GM12878 (cell line): ENCODE measurements around the gene QRFP. TPM values are rescaled to one million over a fixed set of nuclear protein-coding genes. Genes with fewer than 3 reads are reported as not detected.

Experiments
- ATAC-seq: fragments of 200-7000 bp; cut with Tn5 transposase; 3 replicates; pipeline ENCODE4 v1.9.1; 2020; ENCODE audit warnings: mild to moderate bottlenecking, moderate library complexity
- BruUV-seq: library from RNA; stranded (reverse); fragments of 400-500 nt; replicated peaks from 2 replicates; lab custom pipeline; 2021; lab: Mats Ljungman, UMichigan
- CTCF ChIA-PET: fragments of 300-600 bp; sonication (Branson Sonifier 250); formaldehyde crosslinking; extraction: SDS; loops from one replicate; lab custom pipeline; 2021; ENCODE audit warnings: inconsistent platforms; lab: Yijun Ruan, JAX
- POLR2A ChIA-PET: fragments of 350-600 bp; formaldehyde crosslinking; extraction: SDS; loops from one replicate; lab custom pipeline; 2021; ENCODE audit warnings: inconsistent platforms; lab: Charles Lee
- RAD21 ChIA-PET: fragments of 300-600 bp; sonication (Branson Sonifier 250); formaldehyde crosslinking; loops from one replicate; lab custom pipeline; 2023; ENCODE audit warnings: antibody characterized with exemption; ENCODE audit not compliant: unreplicated experiment; lab: Charles Lee
- SMC1A ChIA-PET: fragments of 300-600 bp; sonication (Branson Sonifier 250); formaldehyde crosslinking; loops from one replicate; lab custom pipeline; 2023; ENCODE audit not compliant: unreplicated experiment, uncharacterized antibody; lab: Charles Lee
- DNase-seq: peaks from one replicate; pipeline ENCODE4 v3.0.0-alpha.2; 2011; ENCODE audit warnings: low read depth, low spot score
- FAIRE-seq: peaks from 3 replicates; lab custom pipeline; 2011; peaks lifted over from hg19 to GRCh38; lab: Jason Lieb, UNC
- H2AFZ ChIP-seq: 2 replicates; pipeline ENCODE4 v1.6.0; 2011; ENCODE audit warnings: low read depth, low read length, control low read depth; ENCODE audit not compliant: control insufficient read depth
- H3K27ac ChIP-seq: 2 replicates; pipeline ENCODE4 v1.5.1; 2011; ENCODE audit warnings: control low read depth; ENCODE audit not compliant: control insufficient read depth, insufficient read depth
- H3K27me3 ChIP-seq, 2 experiments: replicated peaks in 1 of 2; 2 replicates each; pipeline versions ENCODE4 v1.6.0 to v1.6.1; 2011; ENCODE audit warnings: low read length in 1 of 2; ENCODE audit not compliant: control insufficient read depth in 2 of 2, insufficient read depth in 2 of 2
- H3K36me3 ChIP-seq, 2 experiments: 2 replicates each; pipeline ENCODE4 v1.5.1; 2011; ENCODE audit warnings: low read length in 1 of 2; ENCODE audit not compliant: control insufficient read depth in 2 of 2, insufficient read depth in 2 of 2
- H3K4me1 ChIP-seq: 2 replicates; pipeline ENCODE4 v1.6.1; 2011; ENCODE audit warnings: mild to moderate bottlenecking, low read length, moderate library complexity, mixed read lengths; ENCODE audit not compliant: control insufficient read depth, insufficient read depth
- H3K4me2 ChIP-seq: 2 replicates; pipeline ENCODE4 v1.6.0; 2011; ENCODE audit warnings: control low read depth; ENCODE audit not compliant: control insufficient read depth, insufficient read depth
- H3K4me3 ChIP-seq: fragments of 200-600 bp; sonication (generic); 2 replicates; pipeline ENCODE4 v1.5.1; 2016
- H3K79me2 ChIP-seq: 2 replicates; pipeline ENCODE4 v1.6.0; 2011; ENCODE audit warnings: low read length; ENCODE audit not compliant: control insufficient read depth, insufficient read depth
- H3K9ac ChIP-seq: 2 replicates; pipeline ENCODE4 v1.8.0; 2011; ENCODE audit warnings: low read length, control low read depth, mixed read lengths; ENCODE audit not compliant: control insufficient read depth, insufficient read depth
- H3K9me3 ChIP-seq: replicated peaks from 3 replicates; pipeline ENCODE4 v1.5.1; 2011; ENCODE audit warnings: mild to moderate bottlenecking, low read length; ENCODE audit not compliant: control insufficient read depth, insufficient read depth
- H4K20me1 ChIP-seq: 2 replicates; pipeline ENCODE4 v1.6.0; 2011; ENCODE audit not compliant: control insufficient read depth, insufficient read depth
- ASH2L ChIP-seq: fragments of 300-600, 200-600 bp; sonication (generic); IDR thresholded peaks from 2 replicates; pipeline ENCODE4 v1.6.1; 2017; ENCODE audit warnings: low read depth, mild to moderate bottlenecking, borderline replicate concordance
- ATF3 ChIP-seq: IDR thresholded peaks from 2 replicates; pipeline ENCODE4 v1.6.1; 2011; ENCODE audit warnings: low read depth, mild to moderate bottlenecking, low read length, moderate library complexity, borderline replicate concordance; ENCODE audit errors: extremely low read depth
- ATF7 ChIP-seq: fragments of 450-650 bp; IDR thresholded peaks from 2 replicates; pipeline ENCODE4 v1.6.1; 2016; ENCODE audit warnings: low read depth, mild to moderate bottlenecking
- BCL11A ChIP-seq: IDR thresholded peaks from 2 replicates; pipeline ENCODE4 v1.6.1; 2011; ENCODE audit warnings: low read depth, low read length
- BRCA1 ChIP-seq: IDR thresholded peaks from 2 replicates; pipeline ENCODE4 v1.6.1; 2011; ENCODE audit warnings: low read depth, low read length, improper control_type of control experiment
- CREM ChIP-seq: IDR thresholded peaks from 2 replicates; pipeline ENCODE4 v1.6.1; 2014; ENCODE audit warnings: antibody characterized with exemption, low read depth
- DPF2 ChIP-seq: fragments of 450-650 bp; IDR thresholded peaks from 2 replicates; pipeline ENCODE4 v1.6.1; 2017; ENCODE audit warnings: mild to moderate bottlenecking
- E2F8 ChIP-seq: fragments of 450-650 bp; IDR thresholded peaks from 2 replicates; pipeline ENCODE4 v1.6.1; 2018; ENCODE audit warnings: mild to moderate bottlenecking, low read depth, moderate library complexity; ENCODE audit not compliant: partially characterized antibody
- IKZF2 ChIP-seq, 2 experiments: fragments of 450-650 bp; IDR thresholded peaks; 2 replicates each; pipeline ENCODE4 v1.6.1; 2017; ENCODE audit warnings: mild to moderate bottlenecking in 2 of 2, moderate library complexity in 2 of 2
- IRF4 ChIP-seq: IDR thresholded peaks from 2 replicates; pipeline ENCODE4 v1.6.1; 2011; ENCODE audit warnings: low read depth, low read length
- MEF2A ChIP-seq: IDR thresholded peaks from 2 replicates; pipeline ENCODE4 v1.6.1; 2011; ENCODE audit warnings: low read depth, mild to moderate bottlenecking, low read length, moderate library complexity; ENCODE audit not compliant: insufficient read depth
- MTA2 ChIP-seq: fragments of 450-650 bp; IDR thresholded peaks from 2 replicates; pipeline ENCODE4 v1.6.1; 2016; ENCODE audit warnings: low read depth, mild to moderate bottlenecking, moderate library complexity
- MYB ChIP-seq: fragments of 150-350 bp; IDR thresholded peaks from 2 replicates; pipeline ENCODE4 v1.6.1; 2014; ENCODE audit warnings: mild to moderate bottlenecking, low read depth, low read length, borderline replicate concordance
- NFIC ChIP-seq: IDR thresholded peaks from 2 replicates; pipeline ENCODE4 v1.6.1; 2012; ENCODE audit warnings: low read depth, mild to moderate bottlenecking, inconsistent platforms, low read length, moderate library complexity
- REST ChIP-seq: IDR thresholded peaks from 2 replicates; pipeline ENCODE4 v1.6.1; 2012; ENCODE audit warnings: mild to moderate bottlenecking, low read depth, low read length
- STAT1 ChIP-seq: fragments of 450-650 bp; conservative IDR thresholded peaks from 2 replicates; pipeline ENCODE4 v1.6.1; 2014; ENCODE audit warnings: antibody characterized with exemption, mild to moderate bottlenecking
- WRNIP1 ChIP-seq: IDR thresholded peaks from 2 replicates; pipeline ENCODE4 v1.6.1; 2011; ENCODE audit warnings: low read depth, low read length, improper control_type of control experiment, borderline replicate concordance
- WGBS: methylation state at CpG from one replicate; pipeline ENCODE4 v1.1.6; 2016; ENCODE audit warnings: low lambda C conversion rate; ENCODE audit not compliant: insufficient replicate concordance, insufficient coverage; ENCODE audit errors: missing lambda C conversion rate; 5-methylcytosine and 5-hydroxymethylcytosine counted together
- in situ Hi-C: fragments of 300-500 bp; cut with MboI; formaldehyde crosslinking; loops from 9 replicates; pipeline ENCODE4 v1.14.3; 2018; ENCODE audit warnings: mixed read lengths
- intact Hi-C: fragments of 100-400 bp; cut with micrococcal nuclease; formaldehyde crosslinking; loops from one replicate; pipeline ENCODE4 v1.14.2; 2022; ENCODE audit not compliant: unreplicated experiment
- polyA plus RNA-seq, 11 experiments: library from polyadenylated mRNA; depleted of rRNA in 4 of 11; unstranded in 6 of 11; stranded (reverse) in 5 of 11; fragments of >200 nt; fragmentation: Nextera tagmentation in 4 of 11; fragmentation: Illumina TruSeq in 1 of 11; extraction: Ambion mirVana in 4 of 11; extraction: Trizol in 1 of 11; gene quantifications; 1 replicate in 1 of 11; 2 replicates in 10 of 11; pipeline versions ENCODE4 v1.2.1 to v1.2.3, GENCODE V29; 2011 to 2016; ENCODE audit warnings: inconsistent platforms in 2 of 11, missing spikeins in 2 of 11, low read depth in 1 of 11
- total RNA-seq, 4 experiments: library from RNA; depleted of rRNA in 3 of 4; stranded (reverse); fragments of >200 nt in 3 of 4; fragmentation: Illumina TruSeq in 1 of 4; extraction: Trizol in 1 of 4; gene quantifications; 2 replicates each; pipeline versions ENCODE4 v1.2.1 to v1.2.3, GENCODE V29; 2013 to 2021

QRFP gene
- total and polyA plus RNA-seq, 10 of the 15 experiments (the other 5 are each of a cell fraction or from before 2014, with no cell fraction given) = not detected

GRCh38 chr9:130913599-130914416 lies 17.2 kb upstream of the QRFP start:
- DNase-seq (no peak), ATAC-seq (peak; percentile 48), FAIRE-seq (no peak)
- Histone ChIP-seq H3K4me3 (no peak overlapping the region), H2AFZ (no peak overlapping the region), H3K27ac (no peak overlapping the region), H3K4me1 (no peaks in the 10 kb centered on the region), H3K79me2 (no peaks in the 10 kb centered on the region), H3K9ac (no peak overlapping the region), H3K27me3 (no peaks in the 10 kb centered on the region), H3K4me2 (no peak overlapping the region), H4K20me1 (no peaks in the 10 kb centered on the region), H3K36me3 (no peaks in the 10 kb centered on the region), H3K9me3 (no peaks in the 10 kb centered on the region)
- ChIA-PET CTCF (interaction anchor here (0.6 to 1.1 kb wide), 2 partner anchors 15 to 49 kb away, joined by 3 read pairs; no protein-coding TSS in a partner anchor), RAD21 (interaction anchor here (0.7 kb wide), 1 partner anchor 44 kb away, joined by 3 read pairs; no protein-coding TSS in a partner anchor), POLR2A (no interaction called here), SMC1A (no interaction called here)
- in situ Hi-C loops (no loop called here), intact Hi-C loops (no loop called here)
- BruUV-seq = no TSS peak
- WGBS = 29% methylated on average over 23 of the region's 23 CpGs
- no peak for TF ChIP-seq CREM
- no peak for TF ChIP-seq ATF7
- no peak for TF ChIP-seq STAT1
- no peak for TF ChIP-seq BRCA1
- TF ChIP-seq IKZF2 (IDR thresholded peaks at IDR 0.05) = no peak
- no peak for TF ChIP-seq MTA2
- no peak for TF ChIP-seq ATF3
- no peak for TF ChIP-seq WRNIP1
- TF ChIP-seq NFIC = no peak
- no peak for TF ChIP-seq E2F8
- TF ChIP-seq ASH2L = no peak
- TF ChIP-seq REST = no peak
- no peak for TF ChIP-seq MEF2A
- no peak for TF ChIP-seq BCL11A
- TF ChIP-seq MYB = no peak
- no peak for TF ChIP-seq DPF2
- no peak for TF ChIP-seq IRF4
